GM21515 (cell line): ENCODE measurements around the gene ZW10.
"Not testable (repeated sequence)": the region's sequence is repeated elsewhere in the genome, so short reads cannot be mapped to it uniquely, and the experiment has no call there.

ENCODE experiments used
- ATAC-seq: cut with Tn5 transposase; IDR thresholded peaks from one replicate; pipeline ENCODE4 v1.9.1; 2021; ENCODE audit not compliant: unreplicated experiment

Gene ZW10

DNA sequence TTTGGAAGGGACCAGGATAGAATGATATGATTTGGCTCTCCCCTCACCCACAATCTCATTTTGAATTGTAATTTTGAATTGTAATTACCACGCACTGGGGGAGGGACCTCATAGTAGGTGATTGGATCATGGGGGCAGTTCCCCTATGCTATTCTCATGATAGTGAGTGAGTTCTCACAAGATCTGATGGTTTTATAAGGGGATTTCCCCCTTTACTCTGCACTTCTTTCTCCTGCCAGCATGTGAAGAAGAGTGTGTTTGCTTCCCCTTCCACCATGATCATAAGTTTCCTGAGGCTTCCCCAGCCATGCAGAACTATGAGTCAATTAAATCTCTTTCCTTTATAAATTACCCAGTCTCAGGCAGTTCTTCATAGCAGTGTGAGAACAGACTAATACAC lies 69.9 kb downstream of the ZW10 start:
- ATAC-seq: not testable (repeated sequence)

DNA sequence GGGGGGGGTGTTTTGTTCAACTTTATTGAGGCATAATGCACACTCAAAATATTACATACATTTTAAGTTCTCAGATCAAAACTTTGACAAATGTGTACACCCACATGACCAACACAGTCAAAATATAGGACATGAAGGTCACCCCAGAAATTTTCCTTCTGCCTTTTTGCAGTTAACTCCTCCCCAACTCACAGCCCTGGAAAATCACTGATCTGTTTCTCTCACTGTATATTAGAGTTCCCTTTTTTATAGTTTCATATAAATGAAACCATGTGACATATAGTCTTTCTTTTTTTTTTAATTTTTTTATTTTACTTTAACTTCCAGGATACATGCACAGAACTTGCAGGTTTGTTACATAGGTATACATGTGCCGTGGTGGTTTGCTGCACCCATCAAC lies 72.0 kb downstream of the ZW10 start:
- ATAC-seq: no peak

DNA sequence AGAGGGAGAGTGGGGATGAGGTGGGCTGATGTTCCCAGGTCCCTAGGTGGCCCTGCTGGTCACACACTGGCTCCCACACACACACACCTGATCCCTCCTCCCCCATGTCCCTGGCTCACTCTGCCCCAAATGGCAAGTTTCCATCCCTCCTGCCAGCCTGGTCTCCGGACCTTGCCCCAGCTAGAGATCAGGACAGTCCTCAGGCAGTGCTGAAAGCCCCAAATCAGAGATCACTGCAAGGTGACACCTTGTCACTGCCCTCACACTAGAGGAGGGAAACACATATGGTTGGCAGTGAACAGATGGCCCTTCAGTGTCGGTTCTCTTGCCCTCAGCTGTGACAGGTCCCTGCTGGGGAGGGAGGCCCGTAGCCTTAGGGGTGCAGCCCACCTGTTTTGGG lies 75.0 kb downstream of the ZW10 start:
- ATAC-seq: no peak

DNA sequence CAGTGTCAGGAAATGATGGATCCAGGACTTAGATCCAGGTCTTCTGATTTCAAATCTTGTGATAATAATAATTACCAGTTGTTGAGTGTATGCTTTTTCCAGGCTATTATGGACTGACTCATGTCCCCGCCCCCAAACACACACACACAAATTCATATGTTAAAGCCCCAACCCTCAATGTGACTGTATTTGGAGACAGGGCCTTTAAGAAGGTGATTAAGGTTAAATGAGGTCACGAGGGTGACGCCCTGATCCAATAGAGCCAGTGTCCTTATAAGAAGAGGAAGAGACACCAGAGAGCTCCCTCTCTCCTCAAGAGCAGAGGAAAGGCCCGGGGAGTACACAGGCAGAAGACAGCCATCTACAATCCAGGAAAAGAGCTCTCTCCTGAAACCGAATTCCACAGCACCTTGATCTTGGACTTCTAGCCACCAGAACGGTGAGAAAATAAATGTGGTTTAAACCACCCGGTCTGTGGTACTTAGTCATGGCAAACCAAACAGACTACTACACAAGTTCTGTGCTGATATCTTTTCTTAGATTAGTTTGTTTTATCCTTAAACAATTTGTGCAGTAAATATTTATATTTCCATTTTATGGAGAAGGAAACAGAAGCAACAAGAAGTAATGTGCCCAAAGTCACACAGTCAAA lies 75.6 kb downstream of the ZW10 start:
- ATAC-seq: no peak

DNA sequence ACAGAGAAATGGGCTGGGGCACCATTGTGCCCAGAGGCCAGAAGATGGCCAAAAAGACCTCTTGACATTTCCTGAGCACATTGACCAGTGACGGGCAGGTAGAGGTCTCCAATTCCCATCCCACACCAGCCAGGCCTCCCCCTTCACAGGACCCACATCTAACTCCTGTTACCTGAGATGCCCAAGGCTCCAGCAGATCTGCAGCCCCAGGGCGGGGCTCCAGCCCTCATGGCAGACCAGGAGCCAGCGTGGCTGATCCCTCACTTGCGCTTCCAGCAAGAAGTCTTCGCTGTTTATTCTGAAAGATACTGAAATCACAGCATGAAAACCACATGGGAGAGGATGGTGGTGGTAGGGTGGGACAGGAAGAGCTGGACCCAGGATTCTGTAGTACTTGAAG lies 76.4 kb downstream of the ZW10 start:
- no peak for ATAC-seq

DNA sequence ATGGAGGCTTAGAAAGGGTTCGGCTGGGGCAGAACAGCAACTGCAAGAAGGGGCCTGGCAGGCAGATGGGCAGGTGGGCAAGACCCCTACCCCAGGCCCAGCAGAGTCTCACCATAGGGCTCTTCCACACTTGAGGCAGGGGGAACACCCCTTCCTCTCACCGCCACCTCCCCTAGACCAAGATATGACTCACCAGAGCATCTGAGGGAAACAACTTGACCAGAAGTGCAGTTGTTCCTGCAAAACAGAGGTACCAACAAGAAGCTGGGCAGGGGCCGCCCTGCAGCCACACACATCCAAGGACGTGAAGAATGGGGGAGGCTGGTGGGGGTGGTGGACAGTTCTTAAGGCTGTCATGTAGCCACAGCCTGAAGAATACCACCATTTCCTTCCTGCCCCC lies 78.3 kb downstream of the ZW10 start:
- no peak for ATAC-seq

DNA sequence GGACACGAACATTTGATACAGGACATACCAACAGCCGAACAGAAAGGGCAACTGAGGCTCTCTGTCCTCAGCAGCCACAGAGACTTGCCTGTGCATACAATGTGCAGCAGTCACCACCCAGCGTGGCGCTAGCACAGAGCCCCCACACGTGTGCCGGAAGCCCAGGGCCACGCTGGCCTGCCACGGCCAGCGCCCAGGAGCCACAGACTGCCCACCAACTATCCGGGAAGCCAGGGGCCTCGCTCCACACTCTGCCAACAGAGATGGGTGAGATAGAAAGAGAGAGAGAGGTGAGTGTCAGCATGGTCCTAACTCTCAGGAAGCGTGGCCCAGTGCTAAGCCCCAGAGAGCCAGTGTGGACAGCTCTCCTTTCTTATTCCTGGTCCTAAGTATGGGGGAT lies 79.1 kb downstream of the ZW10 start:
- no peak for ATAC-seq

DNA sequence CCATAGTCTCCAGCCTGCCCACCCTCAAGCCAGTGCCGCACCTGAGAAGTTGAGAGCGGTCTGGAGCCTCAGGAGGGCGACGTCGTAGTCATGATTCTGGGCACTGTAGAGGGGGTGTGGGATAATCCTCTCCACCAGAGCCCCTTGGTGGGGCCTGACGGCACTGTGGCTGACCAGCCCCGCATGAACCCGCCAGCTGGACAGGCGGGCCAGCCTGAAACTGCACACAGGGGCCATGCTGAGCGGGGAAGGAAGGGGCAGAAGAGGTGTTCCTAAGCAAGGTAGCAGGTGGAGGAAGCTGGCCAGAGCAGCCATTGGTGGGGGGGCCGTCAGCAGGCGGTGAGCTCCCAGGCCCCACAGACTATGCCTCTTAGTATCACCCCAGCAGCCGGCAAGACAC lies 80.5 kb downstream of the ZW10 start:
- no peak for ATAC-seq

DNA sequence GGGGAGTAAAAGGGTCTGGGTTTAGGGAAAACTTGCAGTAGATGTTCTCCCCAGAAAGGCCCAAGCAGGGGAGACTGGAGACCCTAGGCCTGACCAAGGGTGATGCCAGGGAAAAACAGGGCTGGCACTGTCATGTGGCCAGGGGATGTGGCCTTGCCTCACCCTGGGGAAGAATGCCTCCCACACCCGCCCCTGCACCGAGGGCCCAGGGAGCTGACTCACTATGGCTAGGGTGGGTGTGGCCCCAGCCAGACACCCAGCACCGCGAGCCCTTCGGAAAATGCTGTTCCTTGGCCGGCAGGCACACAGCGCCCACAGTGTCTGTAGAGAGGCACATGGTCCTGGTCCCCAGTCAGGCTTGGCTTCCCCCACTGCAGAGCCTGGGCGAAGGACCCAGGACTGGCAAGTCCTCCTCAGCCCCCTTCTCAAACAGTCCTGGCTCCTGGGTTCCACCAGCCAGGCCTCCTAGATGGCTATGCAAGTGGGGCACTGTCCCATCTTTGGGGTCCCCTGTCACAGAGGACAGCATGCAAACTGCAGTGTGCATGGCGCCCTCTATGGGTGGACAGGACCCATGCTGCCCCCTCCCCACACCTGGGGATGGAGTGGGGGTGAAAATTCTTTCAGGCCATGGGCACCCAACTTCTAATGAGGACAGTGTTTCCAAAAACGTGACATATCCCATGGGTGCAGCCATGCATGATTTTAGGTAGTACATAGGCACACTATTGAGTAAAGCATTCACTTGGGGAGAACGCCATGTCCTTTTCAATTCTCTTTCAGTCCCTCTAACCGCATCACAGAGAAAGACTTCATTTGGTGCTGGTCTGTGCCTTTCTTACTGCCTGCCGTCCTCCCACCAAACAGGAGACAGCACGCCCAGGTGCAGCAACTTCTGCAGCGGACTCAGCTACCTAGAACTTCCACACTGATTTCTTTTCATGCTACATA lies 82.6 kb downstream of the ZW10 start:
- no peak for ATAC-seq

DNA sequence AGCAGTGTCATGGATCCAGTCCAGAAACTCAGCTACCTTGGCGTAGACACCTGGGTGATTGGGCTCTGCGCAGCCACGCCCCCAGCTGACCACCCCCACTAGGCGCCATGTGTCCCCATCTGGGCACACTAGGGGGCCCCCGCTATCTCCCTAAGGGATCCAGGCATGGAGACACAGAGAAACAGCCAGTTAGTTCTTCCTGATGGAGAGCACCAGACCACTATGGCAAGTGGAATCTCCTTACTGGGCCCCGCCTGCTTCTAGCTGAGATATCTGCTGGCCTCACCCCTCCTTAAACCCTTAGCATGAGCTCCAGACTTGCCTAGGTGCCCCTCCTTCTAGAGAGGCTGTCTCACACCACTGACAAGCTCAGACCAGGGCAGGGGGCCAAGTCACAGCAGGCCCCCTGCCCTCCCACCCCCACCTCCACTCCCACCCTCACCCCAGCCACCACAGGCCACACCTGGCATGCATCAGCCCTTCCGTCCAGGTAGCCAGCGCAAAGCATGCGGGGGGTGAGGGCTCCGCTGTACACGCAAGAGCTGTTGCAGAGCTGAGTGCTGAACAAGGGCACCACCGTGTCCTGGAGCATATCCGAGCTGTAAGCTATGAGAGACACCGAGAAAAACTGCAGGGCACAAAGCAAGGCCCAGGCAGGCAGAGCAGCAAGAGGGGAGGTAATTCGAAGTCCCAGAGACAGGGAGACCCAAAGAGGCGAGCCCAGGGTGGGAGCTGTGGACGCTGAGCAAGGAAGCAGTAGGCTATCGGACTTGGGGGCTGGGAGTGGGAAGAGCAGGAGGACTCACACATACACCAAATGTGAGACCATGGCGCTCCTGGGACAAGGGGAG lies 83.5 kb downstream of the ZW10 start:
- no peak for ATAC-seq

DNA sequence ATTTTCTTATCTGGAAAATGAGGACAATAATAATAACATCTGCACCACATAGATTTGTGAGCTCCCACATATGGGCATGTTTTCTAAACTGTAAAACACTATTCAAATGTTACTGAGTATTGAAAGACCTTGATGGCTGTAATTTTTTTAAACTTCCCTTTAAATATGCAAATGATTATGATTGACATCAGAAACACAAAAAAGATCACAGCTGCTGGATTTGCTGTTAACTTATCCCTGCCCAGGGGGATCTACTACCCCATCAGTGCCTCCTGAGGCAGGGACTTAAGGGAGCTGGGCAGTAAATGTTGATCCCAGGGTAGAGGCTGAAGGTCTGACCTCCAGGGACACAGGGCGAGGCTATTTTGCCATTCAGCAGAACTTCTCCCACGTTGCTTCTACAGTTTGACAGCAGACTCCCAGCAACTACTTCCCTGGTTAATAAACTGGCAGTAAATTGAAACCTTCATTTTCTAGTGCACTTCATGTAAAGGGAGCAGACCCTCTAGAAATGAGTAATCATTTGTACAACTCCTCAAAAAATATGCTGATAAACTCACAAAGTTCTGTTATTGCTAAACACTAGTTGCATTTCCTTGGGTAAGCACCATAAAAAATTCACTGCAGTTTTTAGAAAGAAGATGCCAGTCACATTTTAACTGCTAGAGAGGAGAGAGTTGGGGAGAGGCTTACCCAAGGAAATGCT lies 87.7 kb downstream of the ZW10 start:
- no peak for ATAC-seq

DNA sequence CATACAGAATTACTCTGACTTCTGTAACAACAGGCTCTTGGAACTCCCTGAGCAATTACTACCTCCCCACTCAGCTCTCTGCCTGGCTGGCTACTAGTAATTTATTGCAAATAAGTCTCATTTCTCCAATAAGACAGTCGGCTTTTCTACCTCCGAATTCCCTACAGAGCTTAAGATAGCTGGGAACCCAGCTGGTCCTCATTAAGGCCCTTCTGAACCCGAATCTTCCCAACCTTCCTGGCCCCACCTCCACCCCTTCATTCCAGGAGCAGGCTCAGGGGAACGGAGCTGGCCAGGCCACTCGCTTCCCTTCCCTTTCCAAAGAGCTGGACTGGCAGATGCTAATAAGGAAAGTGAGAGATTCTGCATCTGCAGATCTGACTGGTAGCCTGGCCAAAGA lies 89.0 kb downstream of the ZW10 start:
- no peak for ATAC-seq

DNA sequence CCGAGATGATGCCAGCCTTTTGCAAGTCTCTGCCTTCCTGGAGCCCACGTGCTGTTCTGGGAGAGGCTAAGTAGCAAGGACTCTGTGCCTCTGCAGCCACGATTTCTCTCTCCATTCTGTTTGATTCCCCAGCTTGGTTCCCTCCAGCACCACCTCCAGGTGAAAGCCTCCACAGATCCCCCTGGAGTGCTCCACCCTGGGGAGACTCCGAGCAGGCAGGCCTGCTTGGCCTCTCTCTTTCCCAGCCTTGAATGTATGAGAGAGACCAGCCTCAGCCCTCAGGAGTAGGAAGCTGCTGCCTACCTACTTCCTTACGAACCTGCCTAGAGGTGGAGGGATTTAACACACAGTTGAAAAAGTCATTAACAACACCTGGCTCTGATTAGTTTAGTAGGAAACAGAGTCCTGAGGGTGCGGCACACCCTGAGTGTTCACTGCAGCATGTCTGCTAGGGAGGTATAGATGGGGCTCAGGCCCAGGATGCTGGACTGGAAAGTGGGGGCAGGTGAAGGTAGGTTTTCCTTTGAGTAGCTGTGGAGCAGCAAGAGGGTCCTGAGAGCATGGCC lies 89.9 kb downstream of the ZW10 start:
- no peak for ATAC-seq
